Measurements from ENCODE around the gene BOLL. TPM values are rescaled to one million over a fixed set of nuclear protein-coding genes. Genes with fewer than 3 reads are reported as not detected.

The BOLL gene
- total and polyA plus RNA-seq, 8 donors = 0.10 TPM; not detected in 7

GRCh38 chr2:197795277-197795676 lies 10.2 kb upstream of the BOLL start:
- Histone ChIP-seq H3K4me1 (no peaks in the 10 kb centered on the region), H3K9me3 (no peaks in the 10 kb centered on the region), H3K27me3 (no peaks in the 10 kb centered on the region), H3K4me3 (no peak overlapping the region), H3K27ac (no peak overlapping the region), H3K36me3 (no peaks in the 10 kb centered on the region)
- ATAC-seq (no peak), DNase-seq (no peak)
- TF ChIP-seq, protein P1, sequence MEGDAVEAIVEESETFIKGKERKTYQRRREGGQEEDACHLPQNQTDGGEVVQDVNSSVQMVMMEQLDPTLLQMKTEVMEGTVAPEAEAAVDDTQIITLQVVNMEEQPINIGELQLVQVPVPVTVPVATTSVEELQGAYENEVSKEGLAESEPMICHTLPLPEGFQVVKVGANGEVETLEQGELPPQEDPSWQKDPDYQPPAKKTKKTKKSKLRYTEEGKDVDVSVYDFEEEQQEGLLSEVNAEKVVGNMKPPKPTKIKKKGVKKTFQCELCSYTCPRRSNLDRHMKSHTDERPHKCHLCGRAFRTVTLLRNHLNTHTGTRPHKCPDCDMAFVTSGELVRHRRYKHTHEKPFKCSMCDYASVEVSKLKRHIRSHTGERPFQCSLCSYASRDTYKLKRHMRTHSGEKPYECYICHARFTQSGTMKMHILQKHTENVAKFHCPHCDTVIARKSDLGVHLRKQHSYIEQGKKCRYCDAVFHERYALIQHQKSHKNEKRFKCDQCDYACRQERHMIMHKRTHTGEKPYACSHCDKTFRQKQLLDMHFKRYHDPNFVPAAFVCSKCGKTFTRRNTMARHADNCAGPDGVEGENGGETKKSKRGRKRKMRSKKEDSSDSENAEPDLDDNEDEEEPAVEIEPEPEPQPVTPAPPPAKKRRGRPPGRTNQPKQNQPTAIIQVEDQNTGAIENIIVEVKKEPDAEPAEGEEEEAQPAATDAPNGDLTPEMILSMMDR (IDR thresholded peaks at IDR 0.05) = no peak
- intact Hi-C loops (cut with DNase I) = no loop called here

DNA sequence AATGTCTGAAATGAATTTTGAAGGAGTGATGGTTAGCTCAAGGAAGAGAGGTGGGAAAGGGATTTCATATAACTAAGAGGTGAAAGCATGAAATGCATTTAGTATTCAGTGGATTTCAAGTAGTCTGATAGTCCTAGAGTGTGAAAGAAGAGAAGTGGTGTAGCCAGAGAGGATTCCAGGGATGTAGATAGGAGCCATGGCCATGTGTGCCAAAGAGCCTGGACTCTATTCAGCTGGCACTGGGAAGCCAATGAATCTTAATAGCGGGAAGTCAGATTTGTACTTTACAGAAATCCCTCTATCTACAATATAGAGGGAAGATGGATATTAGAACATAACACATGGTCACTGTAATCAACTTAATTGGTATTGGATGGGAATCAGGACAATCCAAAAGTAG lies 8.3 kb upstream of the BOLL start:
- intact Hi-C loops (cut with DNase I) = no loop called here
- DNase-seq (no peak), ATAC-seq (no peak)
- Histone ChIP-seq H3K4me1 (no peaks in the 10 kb centered on the region), H3K27me3 (no peaks in the 10 kb centered on the region), H3K9me3 (no peaks in the 10 kb centered on the region), H3K36me3 (no peaks in the 10 kb centered on the region), H3K27ac (no peak overlapping the region), H3K4me3 (no peak overlapping the region)
- TF ChIP-seq, protein P1 (IDR thresholded peaks at IDR 0.05) = no peak

GRCh38 chr2:197786010-197786877 lies 1.1 kb upstream of the BOLL start:
- peak overlapping the region; percentile 21 to 42 for H3K4me3 ChIP-seq
- H3K36me3 ChIP-seq = no peaks in the 10 kb centered on the region
- no peak overlapping the region for H3K27ac ChIP-seq
- TF ChIP-seq, protein P1 (IDR thresholded peaks at IDR 0.05) = peak; percentile 31 to 70
- H3K4me1 ChIP-seq = peaks cover 0 to 11% of the 10 kb centered on the region in 2 donors
- peak; percentile 92 for ATAC-seq
- intact Hi-C loops (cut with DNase I) = no loop called here
- peaks cover 0 to 2% of the 10 kb centered on the region in 2 donors for H3K9me3 ChIP-seq
- H3K27me3 ChIP-seq = peaks cover 17 to 32% of the 10 kb centered on the region in 2 donors
- peak in 3 of 4 donors; percentile 20 to 91 (median 34) for DNase-seq

GRCh38 chr2:197782126-197782525 lies 3.0 kb downstream of the BOLL start:
- no peaks in the 10 kb centered on the region for H3K36me3 ChIP-seq
- H3K4me3 ChIP-seq = no peak overlapping the region
- H3K27me3 ChIP-seq = peaks cover 15 to 22% of the 10 kb centered on the region in 2 donors
- intact Hi-C loops (cut with DNase I) = no loop called here
- DNase-seq = no peak
- peaks cover 0 to 2% of the 10 kb centered on the region in 2 donors for H3K9me3 ChIP-seq
- H3K4me1 ChIP-seq = peaks cover 0 to 11% of the 10 kb centered on the region in 2 donors
- TF ChIP-seq, protein P1 (IDR thresholded peaks at IDR 0.05) = no peak
- no peak overlapping the region for H3K27ac ChIP-seq
- ATAC-seq = no peak

DNA sequence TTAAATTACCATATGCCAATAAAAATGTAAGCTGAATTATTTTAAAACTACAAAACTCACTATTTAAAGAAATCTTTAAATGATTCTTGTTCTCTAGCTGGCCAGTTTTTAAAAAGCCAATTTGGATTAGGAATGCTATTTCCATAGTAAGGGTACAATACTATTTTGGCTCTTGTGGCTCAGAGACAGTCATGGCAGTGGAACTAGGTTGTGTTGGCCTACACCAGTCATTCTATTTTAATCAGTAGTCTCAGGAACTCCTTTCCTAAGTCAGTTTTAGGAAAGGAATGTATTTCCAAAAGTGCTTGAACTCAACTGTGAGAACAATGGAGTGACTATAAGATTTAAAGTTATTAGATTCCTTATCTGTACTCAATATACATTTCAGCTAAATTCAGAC lies 5.9 kb downstream of the BOLL start:
- Histone ChIP-seq H3K36me3 (no peaks in the 10 kb centered on the region), H3K27ac (no peak overlapping the region), H3K27me3 (no peaks in the 10 kb centered on the region), H3K4me3 (no peak overlapping the region), H3K9me3 (no peaks in the 10 kb centered on the region), H3K4me1 (no peaks in the 10 kb centered on the region)
- intact Hi-C loops (cut with DNase I) = loop anchor here in 1 of 2 donors (10.0 kb wide), 1 partner anchor 64 kb away; no protein-coding TSS in a partner anchor
- DNase-seq = no peak
- TF ChIP-seq, protein P1 (IDR thresholded peaks at IDR 0.05) = no peak
- ATAC-seq = no peak

All from left lung (tissue), 10 donors.